T-helper 2 cell (primary cell): ENCODE measurements around the gene AKAP9.
"Not testable (repeated sequence)": the region's sequence is repeated elsewhere in the genome, so short reads cannot be mapped to it uniquely, and the experiment has no call there.

ENCODE experiments used
- DNase-seq, 5 experiments: peaks; one replicate each; pipeline versions ENCODE4 v3.0.0 to v3.0.0-alpha.2; 2012 to 2022
- total RNA-seq, 2 donors: gene quantifications; one replicate each; lab custom pipeline; 2026; lab: John Stamatoyannopoulos, UW

The AKAP9 gene
- 287 to 365 reads per million in 2 donors for total RNA-seq

GRCh38 chr7:91940572-91941341 is at the start of gene AKAP9:
Gene AKAP9 (plus strand): TSS chr7:91940862. CDS start chr7:91941100, 238 bp downstream.
- DNase-seq, result peak; percentile 81 to 93 (median 83)

- no peak for DNase-seq
Measured at GRCh38 chr7:91892099-91892705, 48.5 kb upstream of the AKAP9 start.

GRCh38 chr7:91892821-91893340 is 47.8 kb upstream of the AKAP9 start:
- DNase-seq, result no peak

- DNase-seq, result not testable (repeated sequence)
Measured at GRCh38 chr7:91893699-91894098, 47.0 kb upstream of the AKAP9 start.

GRCh38 chr7:91894781-91895480 is 45.7 kb upstream of the AKAP9 start:
- no peak for DNase-seq

GRCh38 chr7:91898240-91898992 is 42.2 kb upstream of the AKAP9 start:
- DNase-seq, result no peak

- DNase-seq, result no peak
Measured at GRCh38 chr7:91899563-91899962, 41.1 kb upstream of the AKAP9 start.

- DNase-seq, result no peak
Measured at GRCh38 chr7:91910171-91910570, 30.5 kb upstream of the AKAP9 start.

GRCh38 chr7:91911121-91911520 is 29.5 kb upstream of the AKAP9 start:
- DNase-seq, result no peak

GRCh38 chr7:91912494-91912893 is 28.2 kb upstream of the AKAP9 start:
- no peak for DNase-seq

GRCh38 chr7:91913612-91914011 is 27.1 kb upstream of the AKAP9 start:
- no peak for DNase-seq

- DNase-seq, result no peak
Measured at GRCh38 chr7:91915401-91916050, 25.1 kb upstream of the AKAP9 start.

- DNase-seq, result no peak
Measured at GRCh38 chr7:91916051-91916440, 24.6 kb upstream of the AKAP9 start.

GRCh38 chr7:91918356-91918755 is 22.3 kb upstream of the AKAP9 start:
- no peak for DNase-seq

GRCh38 chr7:91922857-91923256 is 17.8 kb upstream of the AKAP9 start:
- no peak for DNase-seq

- no peak for DNase-seq
Measured at GRCh38 chr7:91927912-91928311, 12.8 kb upstream of the AKAP9 start.

GRCh38 chr7:91929463-91929862 is 11.2 kb upstream of the AKAP9 start:
- DNase-seq, result peak in 1 of 5 experiments; percentile 53

GRCh38 chr7:91940171-91940570 is 491 bp upstream of the AKAP9 start:
- DNase-seq, result peak in 1 of 5 experiments; percentile 53

- DNase-seq, result peak in 3 of 5 experiments; percentile 8 to 83 (median 25)
Measured at GRCh38 chr7:91941450-91941849, 788 bp downstream of the AKAP9 start.

- no peak for DNase-seq
Measured at GRCh38 chr7:91942312-91942711, 1.6 kb downstream of the AKAP9 start.

GRCh38 chr7:91944970-91945369 is 4.3 kb downstream of the AKAP9 start:
- not testable (repeated sequence) for DNase-seq

- no peak for DNase-seq
Measured at GRCh38 chr7:91945476-91945875, 4.8 kb downstream of the AKAP9 start.
